HEK293 (cell line): ENCODE measurements around the gene STIM1.

Experiments
- CTCF ChIA-PET: fragments of 350-600 bp; formaldehyde crosslinking; extraction: SDS; loops from one replicate; lab custom pipeline; 2021; ENCODE audit warnings: antibody characterized with exemption; lab: Yijun Ruan, JAX
- POLR2A ChIA-PET: fragments of 300-600 bp; formaldehyde crosslinking; extraction: SDS; loops from one replicate; lab custom pipeline; 2020; ENCODE audit warnings: antibody characterized with exemption, inconsistent platforms; lab: Yijun Ruan, JAX
- H3K27ac ChIP-seq: fragments of 200-500 bp; sonication (Bioruptor generic); 2 replicates; pipeline ENCODE4 v1.5.1; 2014; ENCODE audit warnings: low read depth, low read length, control low read depth, inconsistent platforms; ENCODE audit errors: extremely low read depth
- H3K36me3 ChIP-seq, 2 experiments: fragments of 200-500 bp in 1 of 2; sonication (Bioruptor generic) in 1 of 2; 1 replicate in 1 of 2; 2 replicates in 1 of 2; pipeline ENCODE4 v1.5.1; 2014 to 2017; ENCODE audit warnings: inconsistent platforms in 2 of 2, low read length in 2 of 2; ENCODE audit not compliant: control insufficient read depth in 2 of 2, insufficient read depth in 1 of 2
- H3K4me1 ChIP-seq: fragments of 200-500 bp; sonication (Bioruptor generic); 2 replicates; pipeline ENCODE4 v1.5.1; 2014; ENCODE audit warnings: mild to moderate bottlenecking, low read length, inconsistent platforms; ENCODE audit not compliant: control insufficient read depth, insufficient read depth
- H3K4me3 ChIP-seq: 2 replicates; pipeline ENCODE4 v1.5.1; 2011; ENCODE audit warnings: low read depth, mild to moderate bottlenecking, control low read depth, low read length, moderate library complexity
- H3K9me3 ChIP-seq: fragments of 200-500 bp; sonication (Bioruptor generic); 2 replicates; pipeline ENCODE4 v1.5.1; 2014; ENCODE audit warnings: low read depth, low read length, inconsistent platforms; ENCODE audit not compliant: control insufficient read depth, insufficient read depth
- KLF10 ChIP-seq: fragments of 450-650 bp; IDR thresholded peaks from 2 replicates; pipeline ENCODE4 v1.5.1; 2018; ENCODE audit warnings: missing biosample characterization, mild to moderate bottlenecking, missing genetic modification characterization
- SCRT1 ChIP-seq: fragments of 450-650 bp; formaldehyde crosslinking; IDR thresholded peaks from 2 replicates; pipeline ENCODE4 v1.5.1; 2016; ENCODE audit warnings: missing biosample characterization, missing genetic modification characterization, borderline replicate concordance
- ZEB2 ChIP-seq: fragments of 450-650 bp; formaldehyde crosslinking; IDR thresholded peaks from 2 replicates; pipeline ENCODE4 v1.5.1; 2016; ENCODE audit warnings: missing biosample characterization, missing genetic modification characterization
- ZFP3 ChIP-seq: fragments of 450-650 bp; formaldehyde crosslinking; IDR thresholded peaks from 2 replicates; pipeline ENCODE4 v1.5.1; 2016; ENCODE audit warnings: low read depth, missing biosample characterization, missing genetic modification characterization
- ZFP41 ChIP-seq: fragments of 450-650 bp; formaldehyde crosslinking; IDR thresholded peaks from 2 replicates; pipeline ENCODE4 v1.5.1; 2016; ENCODE audit warnings: missing biosample characterization, missing genetic modification characterization, borderline replicate concordance
- ZFP69B ChIP-seq: fragments of 450-650 bp; formaldehyde crosslinking; IDR thresholded peaks from 2 replicates; pipeline ENCODE4 v1.5.1; 2016; ENCODE audit warnings: missing biosample characterization, missing genetic modification characterization
- ZNF138 ChIP-seq: fragments of 450-650 bp; formaldehyde crosslinking; IDR thresholded peaks from 2 replicates; pipeline ENCODE4 v1.5.1; 2016; ENCODE audit warnings: missing biosample characterization, missing genetic modification characterization, borderline replicate concordance
- ZNF169 ChIP-seq: fragments of 450-650 bp; formaldehyde crosslinking; IDR thresholded peaks from 2 replicates; pipeline ENCODE4 v1.5.1; 2016; ENCODE audit warnings: missing biosample characterization, missing genetic modification characterization
- ZNF211 ChIP-seq: fragments of 450-650 bp; formaldehyde crosslinking; IDR thresholded peaks from 2 replicates; pipeline ENCODE4 v1.5.1; 2016; ENCODE audit warnings: low read depth, missing biosample characterization, missing genetic modification characterization
- ZNF223 ChIP-seq: fragments of 450-650 bp; formaldehyde crosslinking; IDR thresholded peaks from 2 replicates; pipeline ENCODE4 v1.5.1; 2016; ENCODE audit warnings: missing biosample characterization, missing genetic modification characterization
- ZNF280D ChIP-seq: fragments of 450-650 bp; formaldehyde crosslinking; IDR thresholded peaks from 2 replicates; pipeline ENCODE4 v1.5.1; 2016; ENCODE audit warnings: missing biosample characterization, missing genetic modification characterization
- ZNF354C ChIP-seq: fragments of 450-650 bp; formaldehyde crosslinking; IDR thresholded peaks from 2 replicates; pipeline ENCODE4 v1.5.1; 2016; ENCODE audit warnings: missing biosample characterization, missing genetic modification characterization, low read depth, borderline replicate concordance
- ZNF391 ChIP-seq: fragments of 450-650 bp; formaldehyde crosslinking; IDR thresholded peaks from 2 replicates; pipeline ENCODE4 v1.5.1; 2016; ENCODE audit warnings: low read depth, missing biosample characterization, missing genetic modification characterization, borderline replicate concordance
- ZNF398 ChIP-seq: fragments of 450-650 bp; formaldehyde crosslinking; IDR thresholded peaks from 2 replicates; pipeline ENCODE4 v1.5.1; 2017; ENCODE audit warnings: missing biosample characterization, missing genetic modification characterization
- ZNF600 ChIP-seq: fragments of 450-650 bp; formaldehyde crosslinking; IDR thresholded peaks from 2 replicates; pipeline ENCODE4 v1.5.1; 2016; ENCODE audit warnings: missing biosample characterization, missing genetic modification characterization
- ZNF660 ChIP-seq: fragments of 450-650 bp; IDR thresholded peaks from 2 replicates; pipeline ENCODE4 v1.5.1; 2018; ENCODE audit warnings: missing biosample characterization, mild to moderate bottlenecking, missing genetic modification characterization
- TF ChIP-seq, protein P1 (sequence below): fragments of 450-650 bp; formaldehyde crosslinking; IDR thresholded peaks from 2 replicates; pipeline ENCODE4 v1.5.1; 2016; ENCODE audit warnings: missing biosample characterization, missing genetic modification characterization
- TF ChIP-seq, protein P2 (sequence below): fragments of 450-650 bp; formaldehyde crosslinking; conservative IDR thresholded peaks from 2 replicates; pipeline ENCODE4 v1.5.1; 2016; ENCODE audit warnings: low read depth, missing biosample characterization, missing genetic modification characterization
- TF ChIP-seq, protein P3 (sequence below): fragments of 450-650 bp; formaldehyde crosslinking; IDR thresholded peaks from 2 replicates; pipeline ENCODE4 v1.5.1; 2016; ENCODE audit warnings: missing biosample characterization, missing genetic modification characterization
- TF ChIP-seq, protein P4 (sequence below): fragments of 450-650 bp; formaldehyde crosslinking; IDR thresholded peaks from 2 replicates; pipeline ENCODE4 v1.5.0; 2017; ENCODE audit warnings: missing biosample characterization, missing genetic modification characterization, borderline replicate concordance

STIM1 gene

DNA sequence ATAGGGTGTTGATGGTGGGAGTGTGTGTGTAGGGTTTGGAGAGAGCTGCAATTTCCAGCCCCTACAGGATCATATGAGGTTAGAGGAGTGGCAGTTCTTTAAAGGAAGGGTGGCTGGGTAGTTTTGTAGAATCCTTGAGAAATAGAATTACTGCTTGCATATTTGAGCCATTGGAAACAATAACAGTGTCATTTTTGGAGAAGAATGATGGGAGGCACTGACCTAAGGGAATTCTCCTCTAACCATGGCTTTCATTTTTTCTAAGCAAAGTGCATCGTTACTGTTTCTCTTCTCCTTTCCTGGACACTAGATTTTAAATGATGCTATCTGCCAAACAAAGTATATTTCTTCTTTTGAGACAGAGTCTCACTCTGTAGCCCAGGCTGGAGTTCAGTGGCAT is 172.3 kb downstream of the STIM1 start:
- H3K4me1 ChIP-seq = no peaks in the 10 kb centered on the region
- ChIA-PET CTCF (interaction anchor here (0.7 to 2.8 kb wide), 2 partner anchors 45 to 59 kb away, joined by 3 to 13 read pairs; no protein-coding TSS in a partner anchor), POLR2A (no interaction called here)
- no peak overlapping the region for H3K4me3 ChIP-seq
- H3K9me3 ChIP-seq = no peaks in the 10 kb centered on the region
- H3K36me3 ChIP-seq = peaks cover 0 to 7% of the 10 kb centered on the region in 2 experiments; a peak in 1 of 3 replicates
- TF ChIP-seq, protein P1, sequence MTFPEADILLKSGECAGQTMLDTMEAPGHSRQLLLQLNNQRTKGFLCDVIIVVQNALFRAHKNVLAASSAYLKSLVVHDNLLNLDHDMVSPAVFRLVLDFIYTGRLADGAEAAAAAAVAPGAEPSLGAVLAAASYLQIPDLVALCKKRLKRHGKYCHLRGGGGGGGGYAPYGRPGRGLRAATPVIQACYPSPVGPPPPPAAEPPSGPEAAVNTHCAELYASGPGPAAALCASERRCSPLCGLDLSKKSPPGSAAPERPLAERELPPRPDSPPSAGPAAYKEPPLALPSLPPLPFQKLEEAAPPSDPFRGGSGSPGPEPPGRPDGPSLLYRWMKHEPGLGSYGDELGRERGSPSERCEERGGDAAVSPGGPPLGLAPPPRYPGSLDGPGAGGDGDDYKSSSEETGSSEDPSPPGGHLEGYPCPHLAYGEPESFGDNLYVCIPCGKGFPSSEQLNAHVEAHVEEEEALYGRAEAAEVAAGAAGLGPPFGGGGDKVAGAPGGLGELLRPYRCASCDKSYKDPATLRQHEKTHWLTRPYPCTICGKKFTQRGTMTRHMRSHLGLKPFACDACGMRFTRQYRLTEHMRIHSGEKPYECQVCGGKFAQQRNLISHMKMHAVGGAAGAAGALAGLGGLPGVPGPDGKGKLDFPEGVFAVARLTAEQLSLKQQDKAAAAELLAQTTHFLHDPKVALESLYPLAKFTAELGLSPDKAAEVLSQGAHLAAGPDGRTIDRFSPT (tag by site-specific recombination) = no peak
- TF ChIP-seq ZNF660 (tag by site-specific recombination) (no peak), ZNF138 (tag by site-specific recombination) (no peak), ZNF169 (tag by site-specific recombination) (no peak), ZNF398 (tag by site-specific recombination) (no peak), ZFP3 (tag by site-specific recombination) (no peak), ZNF391 (no peak), ZNF223 (no peak), SCRT1 (tag by site-specific recombination) (no peak), ZEB2 (tag by site-specific recombination) (no peak), ZFP69B (tag by site-specific recombination) (no peak), ZNF211 (no peak), ZNF600 (no peak), ZNF354C (tag by site-specific recombination) (no peak), ZFP41 (tag by site-specific recombination) (no peak), KLF10 (tag by site-specific recombination) (no peak), ZNF280D (tag by site-specific recombination) (no peak)
- TF ChIP-seq, protein P2, sequence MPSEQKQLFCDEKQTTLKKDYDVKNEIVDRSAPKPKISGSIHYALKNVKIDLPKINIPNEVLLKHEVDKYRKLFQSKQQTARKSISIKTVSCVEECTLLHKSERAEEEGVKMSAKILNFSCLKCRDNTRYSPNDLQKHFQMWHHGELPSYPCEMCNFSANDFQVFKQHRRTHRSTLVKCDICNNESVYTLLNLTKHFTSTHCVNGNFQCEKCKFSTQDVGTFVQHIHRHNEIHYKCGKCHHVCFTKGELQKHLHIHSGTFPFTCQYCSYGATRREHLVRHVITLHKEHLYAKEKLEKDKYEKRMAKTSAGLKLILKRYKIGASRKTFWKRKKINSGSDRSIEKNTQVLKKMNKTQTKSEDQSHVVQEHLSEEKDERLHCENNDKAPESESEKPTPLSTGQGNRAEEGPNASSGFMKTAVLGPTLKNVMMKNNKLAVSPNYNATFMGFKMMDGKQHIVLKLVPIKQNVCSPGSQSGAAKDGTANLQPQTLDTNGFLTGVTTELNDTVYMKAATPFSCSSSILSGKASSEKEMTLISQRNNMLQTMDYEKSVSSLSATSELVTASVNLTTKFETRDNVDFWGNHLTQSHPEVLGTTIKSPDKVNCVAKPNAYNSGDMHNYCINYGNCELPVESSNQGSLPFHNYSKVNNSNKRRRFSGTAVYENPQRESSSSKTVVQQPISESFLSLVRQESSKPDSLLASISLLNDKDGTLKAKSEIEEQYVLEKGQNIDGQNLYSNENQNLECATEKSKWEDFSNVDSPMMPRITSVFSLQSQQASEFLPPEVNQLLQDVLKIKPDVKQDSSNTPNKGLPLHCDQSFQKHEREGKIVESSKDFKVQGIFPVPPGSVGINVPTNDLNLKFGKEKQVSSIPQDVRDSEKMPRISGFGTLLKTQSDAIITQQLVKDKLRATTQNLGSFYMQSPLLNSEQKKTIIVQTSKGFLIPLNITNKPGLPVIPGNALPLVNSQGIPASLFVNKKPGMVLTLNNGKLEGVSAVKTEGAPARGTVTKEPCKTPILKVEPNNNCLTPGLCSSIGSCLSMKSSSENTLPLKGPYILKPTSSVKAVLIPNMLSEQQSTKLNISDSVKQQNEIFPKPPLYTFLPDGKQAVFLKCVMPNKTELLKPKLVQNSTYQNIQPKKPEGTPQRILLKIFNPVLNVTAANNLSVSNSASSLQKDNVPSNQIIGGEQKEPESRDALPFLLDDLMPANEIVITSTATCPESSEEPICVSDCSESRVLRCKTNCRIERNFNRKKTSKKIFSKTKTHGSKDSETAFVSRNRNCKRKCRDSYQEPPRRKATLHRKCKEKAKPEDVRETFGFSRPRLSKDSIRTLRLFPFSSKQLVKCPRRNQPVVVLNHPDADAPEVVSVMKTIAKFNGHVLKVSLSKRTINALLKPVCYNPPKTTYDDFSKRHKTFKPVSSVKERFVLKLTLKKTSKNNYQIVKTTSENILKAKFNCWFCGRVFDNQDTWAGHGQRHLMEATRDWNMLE (tag by site-specific recombination) = no peak
- TF ChIP-seq, protein P3, sequence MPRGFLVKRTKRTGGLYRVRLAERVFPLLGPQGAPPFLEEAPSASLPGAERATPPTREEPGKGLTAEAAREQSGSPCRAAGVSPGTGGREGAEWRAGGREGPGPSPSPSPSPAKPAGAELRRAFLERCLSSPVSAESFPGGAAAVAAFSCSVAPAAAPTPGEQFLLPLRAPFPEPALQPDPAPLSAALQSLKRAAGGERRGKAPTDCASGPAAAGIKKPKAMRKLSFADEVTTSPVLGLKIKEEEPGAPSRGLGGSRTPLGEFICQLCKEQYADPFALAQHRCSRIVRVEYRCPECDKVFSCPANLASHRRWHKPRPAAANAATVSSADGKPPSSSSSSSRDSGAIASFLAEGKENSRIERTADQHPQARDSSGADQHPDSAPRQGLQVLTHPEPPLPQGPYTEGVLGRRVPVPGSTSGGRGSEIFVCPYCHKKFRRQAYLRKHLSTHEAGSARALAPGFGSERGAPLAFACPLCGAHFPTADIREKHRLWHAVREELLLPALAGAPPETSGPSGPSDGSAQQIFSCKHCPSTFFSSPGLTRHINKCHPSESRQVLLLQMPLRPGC (tag by site-specific recombination) = no peak
- TF ChIP-seq, protein P4, sequence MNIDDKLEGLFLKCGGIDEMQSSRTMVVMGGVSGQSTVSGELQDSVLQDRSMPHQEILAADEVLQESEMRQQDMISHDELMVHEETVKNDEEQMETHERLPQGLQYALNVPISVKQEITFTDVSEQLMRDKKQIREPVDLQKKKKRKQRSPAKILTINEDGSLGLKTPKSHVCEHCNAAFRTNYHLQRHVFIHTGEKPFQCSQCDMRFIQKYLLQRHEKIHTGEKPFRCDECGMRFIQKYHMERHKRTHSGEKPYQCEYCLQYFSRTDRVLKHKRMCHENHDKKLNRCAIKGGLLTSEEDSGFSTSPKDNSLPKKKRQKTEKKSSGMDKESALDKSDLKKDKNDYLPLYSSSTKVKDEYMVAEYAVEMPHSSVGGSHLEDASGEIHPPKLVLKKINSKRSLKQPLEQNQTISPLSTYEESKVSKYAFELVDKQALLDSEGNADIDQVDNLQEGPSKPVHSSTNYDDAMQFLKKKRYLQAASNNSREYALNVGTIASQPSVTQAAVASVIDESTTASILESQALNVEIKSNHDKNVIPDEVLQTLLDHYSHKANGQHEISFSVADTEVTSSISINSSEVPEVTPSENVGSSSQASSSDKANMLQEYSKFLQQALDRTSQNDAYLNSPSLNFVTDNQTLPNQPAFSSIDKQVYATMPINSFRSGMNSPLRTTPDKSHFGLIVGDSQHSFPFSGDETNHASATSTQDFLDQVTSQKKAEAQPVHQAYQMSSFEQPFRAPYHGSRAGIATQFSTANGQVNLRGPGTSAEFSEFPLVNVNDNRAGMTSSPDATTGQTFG (tag by site-specific recombination) = no peak
- TF ChIP-seq, all 188 proteins: peak for 0
- H3K27ac ChIP-seq = no peak overlapping the region
